Activated B cell treated with CpG ODN at 0.5 μM for 24 hours (primary cell): ENCODE results near the gene TMEM182. TPM values are rescaled to one million over a fixed set of nuclear protein-coding genes. Genes with fewer than 3 reads are reported as not detected.

Source experiments
- ATAC-seq: fragments of 200-7000 bp; cut with Tn5 transposase; one replicate; pipeline ENCODE4 v1.10.0; 2021; ENCODE audit warnings: low read depth, mild to moderate bottlenecking, moderate library complexity
- CTCF ChIA-PET: fragments of 350-600 bp; sonication (Branson Sonifier 250); formaldehyde crosslinking; loops from one replicate; lab custom pipeline; 2021; ENCODE audit warnings: antibody characterized with exemption; lab: Charles Lee
- POLR2A ChIA-PET: fragments of 350-600 bp; sonication (Branson Sonifier 250); formaldehyde crosslinking; loops from one replicate; lab custom pipeline; 2021; ENCODE audit warnings: antibody characterized with exemption; lab: Charles Lee
- DNase-seq: peaks from one replicate; pipeline ENCODE4 v3.0.0; 2022
- H3K27ac Mint-ChIP-seq: one replicate; pipeline ENCODE4 v1.8.0; 2020; ENCODE audit warnings: mixed read lengths
- H3K27me3 Mint-ChIP-seq: one replicate; pipeline ENCODE4 v1.8.0; 2021; ENCODE audit warnings: mixed read lengths
- H3K36me3 Mint-ChIP-seq: one replicate; pipeline ENCODE4 v1.8.0; 2021; ENCODE audit warnings: low read depth, mixed read lengths
- H3K4me1 Mint-ChIP-seq: one replicate; pipeline ENCODE4 v1.8.0; 2021; ENCODE audit warnings: mixed read lengths
- H3K4me3 Mint-ChIP-seq: one replicate; pipeline ENCODE4 v1.8.0; 2020; ENCODE audit warnings: mild to moderate bottlenecking, mixed read lengths
- H3K9me3 Mint-ChIP-seq: one replicate; pipeline ENCODE4 v1.8.0; 2020; ENCODE audit warnings: mixed read lengths
- CTCF ChIP-seq: fragments of 200-600 bp; IDR thresholded peaks from one replicate; pipeline ENCODE4 v1.8.0; 2022; ENCODE audit warnings: antibody characterized with exemption, mild to moderate bottlenecking
- intact Hi-C: fragments of 100-400 bp; cut with micrococcal nuclease; formaldehyde crosslinking; loops from one replicate; pipeline ENCODE4 v1.15.1; 2024
- total RNA-seq: library from RNA; stranded (reverse); gene quantifications from 2 replicates; pipeline ENCODE4 v1.2.3, GENCODE V29; 2022

Gene TMEM182
- total RNA-seq, 1 donor from 2014 or later: 3.1 TPM

GRCh38 chr2:102724553-102724952 lies 37.3 kb upstream of the TMEM182 start:
- Mint-ChIP-seq H3K9me3 (no peaks in the 10 kb centered on the region), H3K27me3 (no peaks in the 10 kb centered on the region), H3K4me3 (no peak overlapping the region), H3K36me3 (peaks cover 88% of the 10 kb centered on the region), H3K4me1 (no peaks in the 10 kb centered on the region), H3K27ac (no peak overlapping the region)
- no peak for DNase-seq
- intact Hi-C loops: no loop called here
- CTCF ChIA-PET: no interaction called here
- TF ChIP-seq CTCF: no peak
- ATAC-seq: no peak
- POLR2A ChIA-PET: no interaction called here

GRCh38 chr2:102726128-102727087 lies 35.4 kb upstream of the TMEM182 start:
- no peaks in the 10 kb centered on the region for H3K27me3 Mint-ChIP-seq
- CTCF ChIA-PET: no interaction called here
- H3K4me3 Mint-ChIP-seq: no peak overlapping the region
- H3K4me1 Mint-ChIP-seq: no peaks in the 10 kb centered on the region
- peaks cover 79% of the 10 kb centered on the region for H3K36me3 Mint-ChIP-seq
- POLR2A ChIA-PET: no interaction called here
- intact Hi-C loops: no loop called here
- DNase-seq (no peak), ATAC-seq (no peak)
- H3K27ac Mint-ChIP-seq: no peak overlapping the region
- TF ChIP-seq CTCF: no peak
- H3K9me3 Mint-ChIP-seq: no peaks in the 10 kb centered on the region

- no peak for TF ChIP-seq CTCF
- H3K27me3 Mint-ChIP-seq: no peaks in the 10 kb centered on the region
- DNase-seq: no peak
- peak overlapping the region; percentile 97 for H3K4me3 Mint-ChIP-seq
- H3K36me3 Mint-ChIP-seq: peaks cover 16% of the 10 kb centered on the region
- intact Hi-C loops: no loop called here
- H3K9me3 Mint-ChIP-seq: no peaks in the 10 kb centered on the region
- ATAC-seq: no peak
- CTCF ChIA-PET: interaction anchor here (2.9 kb wide), 1 partner anchor 18 kb away, joined by 18 read pairs; no protein-coding TSS in a partner anchor
- peak overlapping the region; percentile 85 for H3K27ac Mint-ChIP-seq
- H3K4me1 Mint-ChIP-seq: peaks cover 35% of the 10 kb centered on the region
- POLR2A ChIA-PET: interaction anchor here (0.6 to 1.5 kb wide), 3 partner anchors 18 to 1022 kb away, joined by 3 to 5 read pairs (median 5); no protein-coding TSS in a partner anchor
Observed at GRCh38 chr2:102735416-102736109, 26.3 kb upstream of the TMEM182 start.

- POLR2A ChIA-PET: interaction anchor here (1.2 to 1.5 kb wide), 2 partner anchors 17 to 102 kb away, joined by 3 to 5 read pairs; no protein-coding TSS in a partner anchor
- Mint-ChIP-seq H3K4me1 (peaks cover 35% of the 10 kb centered on the region), H3K9me3 (no peaks in the 10 kb centered on the region), H3K36me3 (peaks cover 11% of the 10 kb centered on the region), H3K27me3 (no peaks in the 10 kb centered on the region), H3K4me3 (peak overlapping the region; percentile 97), H3K27ac (peak overlapping the region; percentile 85)
- DNase-seq (no peak), ATAC-seq (no peak)
- intact Hi-C loops: no loop called here
- CTCF ChIA-PET: interaction anchor here (0.9 to 2.9 kb wide), 2 partner anchors 17 to 22 kb away, joined by 3 to 18 read pairs; no protein-coding TSS in a partner anchor
- no peak for TF ChIP-seq CTCF
Observed at GRCh38 chr2:102736110-102736409, 25.8 kb upstream of the TMEM182 start.
